ENCODE results near the gene HIKESHI. TPM values are rescaled to one million over a fixed set of nuclear protein-coding genes. Genes with fewer than 3 reads are reported as not detected.

The HIKESHI gene
- total and polyA plus RNA-seq, 8 donors = 28.5 to 67.2 (median 50.3) TPM

DNA sequence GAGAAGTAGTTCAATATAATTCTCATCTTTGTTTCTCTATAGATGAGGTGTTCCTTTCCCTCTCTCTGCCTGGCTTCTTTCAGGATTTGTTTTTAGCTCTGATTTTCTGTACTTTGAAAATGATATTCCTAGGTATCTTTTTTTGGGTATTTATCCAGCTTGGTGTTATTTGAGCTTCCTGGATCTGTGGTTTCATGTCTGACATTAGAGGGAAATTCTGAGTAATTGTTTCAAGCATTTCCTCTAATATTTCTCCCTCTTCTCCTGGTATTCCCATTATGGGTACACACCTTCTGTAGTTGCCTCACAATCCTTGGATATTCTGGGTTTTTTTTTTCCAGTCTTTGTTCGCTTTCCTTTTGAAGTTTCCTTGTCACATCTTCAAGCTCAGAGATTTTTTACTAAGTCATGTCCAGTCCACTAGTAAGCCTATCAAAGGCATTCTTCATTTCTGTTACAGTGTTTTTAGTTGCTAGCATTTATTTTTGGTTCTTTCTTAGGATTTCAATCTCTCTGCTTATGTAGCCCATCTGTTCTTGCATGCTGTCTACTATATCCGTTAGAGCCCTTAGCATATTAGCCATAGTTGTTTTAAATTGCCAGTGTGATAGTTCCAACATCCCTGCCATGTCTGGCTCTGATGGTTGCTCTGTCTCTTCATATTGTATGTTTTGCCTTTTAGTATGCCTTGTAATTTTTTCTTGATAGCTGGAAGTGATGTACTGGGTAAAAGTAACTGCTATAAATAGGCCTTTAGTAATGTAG lies 78.4 kb downstream of the HIKESHI start:
- Histone ChIP-seq H3K4me3 (no peak overlapping the region), H3K27ac (no peak overlapping the region), H3K9me3 (no peaks in the 10 kb centered on the region), H3K36me3 (no peaks in the 10 kb centered on the region), H3K4me1 (no peaks in the 10 kb centered on the region), H3K27me3 (no peaks in the 10 kb centered on the region)
- TF ChIP-seq CTCF (IDR thresholded peaks at IDR 0.05) = no peak
- ATAC-seq (no peak), DNase-seq (no peak)
- intact Hi-C loops (cut with DNase I) = no loop called here

DNA sequence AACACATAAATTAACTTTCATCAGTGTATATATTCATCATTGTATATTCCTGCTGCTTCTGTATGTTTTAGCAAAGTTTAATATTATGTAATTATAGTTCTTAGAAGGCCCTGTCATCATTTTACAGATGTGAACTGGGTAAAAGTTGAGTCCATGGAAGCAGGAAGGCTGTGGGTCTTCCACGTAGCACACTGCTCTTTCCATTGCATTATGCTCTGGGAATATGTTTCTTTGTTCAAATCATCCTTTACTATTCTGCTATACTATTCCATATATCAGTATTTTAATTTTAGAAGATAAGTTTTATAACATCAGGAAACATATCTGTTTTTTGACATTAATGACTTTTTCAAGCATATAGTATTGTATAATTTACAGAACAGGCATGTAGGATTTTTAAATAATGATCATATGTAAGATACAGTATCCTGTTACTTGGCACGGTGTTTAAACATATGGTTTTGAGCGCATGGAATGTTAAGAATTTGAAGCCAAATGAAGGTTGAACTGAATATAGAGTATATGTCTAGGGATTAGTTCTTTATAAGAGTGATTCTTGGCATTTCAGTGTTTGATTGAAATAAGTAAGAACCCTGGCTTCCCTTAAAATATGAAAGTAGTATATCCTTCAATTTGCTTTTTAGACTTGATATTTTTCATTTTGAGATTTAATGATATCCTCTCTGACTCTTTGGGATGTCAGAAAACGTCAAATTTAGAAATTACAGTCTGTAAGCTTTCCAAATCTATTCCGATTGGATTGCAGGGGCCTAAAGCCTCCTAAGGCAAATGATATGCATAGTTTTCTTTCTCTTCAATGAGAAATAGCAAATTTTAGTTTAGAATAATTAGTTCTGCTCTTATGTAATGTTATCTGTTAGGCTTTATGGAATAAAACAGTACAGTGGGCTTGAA lies 81.3 kb downstream of the HIKESHI start:
- intact Hi-C loops (cut with DNase I) = no loop called here
- H3K27ac ChIP-seq = no peak overlapping the region

DNA sequence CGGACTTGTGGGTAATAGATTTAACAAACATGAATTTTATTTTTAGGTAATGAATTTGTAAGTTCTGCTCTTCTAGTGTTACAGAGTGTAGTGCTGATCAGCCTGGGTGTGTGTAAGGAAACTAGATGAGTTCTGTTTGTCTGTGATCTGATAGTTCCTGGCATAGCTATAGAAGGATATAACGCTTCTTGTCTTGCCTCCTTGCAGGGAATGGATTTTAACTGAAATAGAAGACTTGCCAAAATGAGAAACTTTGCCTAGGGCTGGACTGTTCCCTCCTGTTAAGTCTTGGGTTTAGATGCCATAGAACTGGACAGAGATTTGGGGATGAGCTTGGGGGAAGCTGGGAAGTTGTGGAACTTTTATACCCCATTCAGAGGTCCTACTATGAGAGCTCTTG lies 84.2 kb downstream of the HIKESHI start:
- intact Hi-C loops (cut with DNase I) = no loop called here
- H3K4me1 ChIP-seq = no peaks in the 10 kb centered on the region
- no peak overlapping the region for H3K27ac ChIP-seq

More for the DNA sequence above, 81.3 kb downstream of the HIKESHI start:
- Histone ChIP-seq H3K4me1 (no peaks in the 10 kb centered on the region), H3K36me3 (no peaks in the 10 kb centered on the region), H3K9me3 (no peaks in the 10 kb centered on the region), H3K4me3 (no peak overlapping the region), H3K27me3 (no peaks in the 10 kb centered on the region)
- DNase-seq (no peak), ATAC-seq (no peak)
- no peak for TF ChIP-seq CTCF (IDR thresholded peaks at IDR 0.05)

GRCh38 chr11:86386746-86387145 lies 84.7 kb downstream of the HIKESHI start:
- Histone ChIP-seq H3K4me1 (no peaks in the 10 kb centered on the region), H3K36me3 (no peaks in the 10 kb centered on the region), H3K27me3 (no peaks in the 10 kb centered on the region), H3K27ac (no peak overlapping the region), H3K4me3 (no peak overlapping the region), H3K9me3 (no peaks in the 10 kb centered on the region)
- intact Hi-C loops (cut with DNase I) = no loop called here
- no peak for TF ChIP-seq CTCF (IDR thresholded peaks at IDR 0.05)
- DNase-seq (no peak), ATAC-seq (no peak)

More for the DNA sequence above, 84.2 kb downstream of the HIKESHI start:
- no peaks in the 10 kb centered on the region for H3K27me3 ChIP-seq
- no peak overlapping the region for H3K4me3 ChIP-seq
- no peaks in the 10 kb centered on the region for H3K36me3 ChIP-seq
- no peaks in the 10 kb centered on the region for H3K9me3 ChIP-seq
- no peak for DNase-seq
- ATAC-seq = no peak
- no peak for TF ChIP-seq CTCF (IDR thresholded peaks at IDR 0.05)

DNA sequence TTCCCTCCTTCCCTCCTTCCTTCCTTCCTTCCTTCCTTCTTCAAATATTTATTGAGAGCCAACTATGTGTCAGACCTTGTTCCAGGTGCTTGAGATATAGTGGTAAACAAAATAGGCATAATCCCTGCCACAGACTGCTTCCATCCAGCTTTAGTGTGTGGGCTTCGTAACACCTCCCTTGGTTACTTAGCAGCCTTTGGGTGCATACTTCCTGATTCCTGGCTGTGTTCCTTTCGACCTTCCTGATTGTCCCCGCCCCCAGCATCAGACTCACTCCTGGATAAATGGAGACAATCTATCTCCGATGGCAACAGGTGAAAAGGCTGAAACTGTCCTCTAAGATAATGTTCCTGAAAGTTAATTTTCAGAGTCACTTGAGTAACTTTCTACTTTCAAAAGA lies 86.2 kb downstream of the HIKESHI start:
- no peak for TF ChIP-seq CTCF (IDR thresholded peaks at IDR 0.05)
- Histone ChIP-seq H3K4me1 (no peaks in the 10 kb centered on the region), H3K27ac (no peak overlapping the region), H3K4me3 (no peak overlapping the region), H3K9me3 (no peaks in the 10 kb centered on the region), H3K36me3 (no peaks in the 10 kb centered on the region), H3K27me3 (no peaks in the 10 kb centered on the region)
- no peak for DNase-seq
- intact Hi-C loops (cut with DNase I) = no loop called here
- no peak for ATAC-seq

Data from left lung (tissue), 10 donors.